Transverse colon (tissue), 4 donors: ENCODE data around the gene CXCL3.

Source experiments
- CTCF ChIP-seq, 5 experiments: fragments of 200-600 bp in 3 of 5; fragments of 450-650 bp in 2 of 5; sonication (generic) in 3 of 5; IDR thresholded peaks; 1 replicate in 2 of 5; 2 replicates in 3 of 5; pipeline ENCODE4 v1.5.1; 2016 to 2017; ENCODE audit warnings: antibody characterized with exemption in 5 of 5, inconsistent platforms in 3 of 5, mild to moderate bottlenecking in 2 of 5, moderate library complexity in 1 of 5
- EP300 ChIP-seq: sonication (generic); formaldehyde crosslinking; IDR thresholded peaks from one replicate; pipeline ENCODE4 v1.6.1; 2017; ENCODE audit warnings: antibody characterized with exemption, low read depth
- POLR2A ChIP-seq: fragments of 450-650 bp; IDR thresholded peaks from one replicate; pipeline ENCODE4 v1.6.1; 2016; ENCODE audit warnings: antibody characterized with exemption, mild to moderate bottlenecking, moderate library complexity
- POLR2AphosphoS5 ChIP-seq, 3 donors: sonication (generic); formaldehyde crosslinking; IDR thresholded peaks; one replicate each; pipeline ENCODE4 v1.6.1; 2016; ENCODE audit warnings: antibody characterized with exemption in 3 of 3

- TF ChIP-seq EP300 (no peak), CTCF (IDR thresholded peaks at IDR 0.05) (no peak), POLR2A (no peak), POLR2AphosphoS5 (IDR thresholded peaks at IDR 0.05) (no peak)
Observed at GRCh38 chr4:74039315-74039763, 850 bp upstream of the CXCL3 start.
